Activated CD4-positive, alpha-beta T cell treated with anti-CD3 and anti-CD28 coated beads, Interleukin-2, amount 50 U/mL, for 1 hour (primary cell): ENCODE measurements around the gene TCEAL7.
"Not testable (repeated sequence)": the region's sequence is repeated elsewhere in the genome, so short reads cannot be mapped to it uniquely, and the experiment has no call there.

Experiments
- DNase-seq: peaks from one replicate; pipeline ENCODE4 v3.0.0-alpha.2; 2020

The TCEAL7 gene

GRCh38 chrX:103329991-103330390 lies at the start of gene TCEAL7:
TCEAL7 (plus strand) TSS chrX:103330239; CDS start chrX:103331404, 1,165 bp downstream.
- DNase-seq = no peak

DNA sequence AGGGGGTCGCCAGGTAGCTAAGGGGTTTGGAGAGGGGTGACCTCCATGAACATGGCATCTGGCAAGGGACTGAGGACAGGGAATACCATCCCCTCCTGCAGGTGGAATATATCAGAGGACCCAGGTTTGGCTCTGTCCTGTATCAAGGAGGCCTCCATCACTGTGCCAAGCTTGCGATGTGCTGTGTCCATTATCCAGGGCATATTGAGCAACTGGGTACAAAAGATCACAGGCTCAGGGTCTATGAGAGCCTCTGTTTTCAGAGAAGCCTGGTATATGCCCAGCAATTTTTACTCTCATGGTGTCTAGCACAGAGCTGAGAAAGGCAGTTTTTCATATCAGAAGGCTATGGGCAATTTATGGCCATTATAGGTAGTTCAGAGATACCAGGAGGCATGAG lies 36.9 kb upstream of the TCEAL7 start:
- no peak for DNase-seq

- DNase-seq = no peak
Observed at GRCh38 chrX:103304705-103305104, 25.3 kb upstream of the TCEAL7 start.

- not testable (repeated sequence) for DNase-seq
Observed at GRCh38 chrX:103305666-103306065, 24.4 kb upstream of the TCEAL7 start.

GRCh38 chrX:103309860-103310554 lies 20.0 kb upstream of the TCEAL7 start:
- peak; percentile 0 for DNase-seq

- DNase-seq = peak; percentile 84
Observed at GRCh38 chrX:103310555-103311398, 19.3 kb upstream of the TCEAL7 start, which contains the start of gene BEX2. BEX2 (minus strand) TSS chrX:103310990; CDS start chrX:103309976, 1,014 bp downstream.

DNA sequence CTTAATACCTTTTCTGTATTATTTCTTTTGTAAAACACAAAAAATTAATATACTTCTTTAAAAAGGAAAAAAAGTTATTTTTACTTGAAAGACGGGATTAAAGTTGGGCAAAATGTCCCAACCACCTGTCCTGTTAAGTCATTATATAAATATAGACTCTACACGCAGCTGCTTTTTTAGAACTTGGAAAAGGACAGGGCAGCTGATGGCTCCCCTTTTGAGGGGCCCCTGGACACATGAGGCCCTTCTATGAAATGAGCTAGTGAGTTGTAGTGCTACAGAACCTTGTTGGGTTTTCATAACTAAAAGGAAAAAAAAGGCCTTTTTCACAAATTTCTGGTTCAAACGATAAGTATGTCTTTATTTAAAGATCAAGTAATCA lies 18.6 kb upstream of the TCEAL7 start:
- no peak for DNase-seq

- DNase-seq = no peak
Observed at GRCh38 chrX:103330681-103331288, 746 bp downstream of the TCEAL7 start.

- no peak for DNase-seq
Observed at GRCh38 chrX:103338663-103339062, 8.6 kb downstream of the TCEAL7 start.

DNA sequence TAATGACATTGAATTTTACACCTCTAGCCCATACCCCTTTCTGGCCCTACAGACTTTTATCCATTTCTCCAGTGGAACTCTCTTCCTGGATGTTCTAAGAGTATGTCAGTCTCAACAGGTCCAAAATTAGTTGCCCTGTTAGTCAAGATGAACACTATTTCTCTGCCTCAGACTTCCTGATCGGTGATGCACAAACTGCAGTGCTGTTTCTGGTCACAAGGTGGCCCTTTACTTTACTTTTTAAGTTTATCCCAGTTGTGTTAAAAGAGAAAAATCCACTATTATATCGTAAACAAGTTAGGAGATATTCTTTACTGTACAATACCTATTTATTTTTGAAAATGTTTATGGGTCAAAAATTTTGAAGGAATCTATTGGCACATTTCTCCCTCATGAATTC lies 13.1 kb downstream of the TCEAL7 start:
- peak; percentile 42 for DNase-seq

GRCh38 chrX:103344606-103345005 lies 14.6 kb downstream of the TCEAL7 start:
- DNase-seq = no peak

- DNase-seq = no peak
Observed at GRCh38 chrX:103347682-103348397, 17.8 kb downstream of the TCEAL7 start.

GRCh38 chrX:103356130-103356798 lies 26.2 kb downstream of the TCEAL7 start, which contains the start of gene TCEAL9:
TCEAL9 (plus strand) TSS chrX:103356506; CDS start chrX:103357685, 1,179 bp downstream.
- no peak for DNase-seq

- DNase-seq = no peak
Observed at GRCh38 chrX:103356858-103357257, 26.8 kb downstream of the TCEAL7 start.

GRCh38 chrX:103357871-103358270 lies 27.8 kb downstream of the TCEAL7 start:
- no peak for DNase-seq

GRCh38 chrX:103359605-103360004 lies 29.6 kb downstream of the TCEAL7 start:
- DNase-seq = not testable (repeated sequence)

- no peak for DNase-seq
Observed at GRCh38 chrX:103360092-103360491, 30.1 kb downstream of the TCEAL7 start.

DNA sequence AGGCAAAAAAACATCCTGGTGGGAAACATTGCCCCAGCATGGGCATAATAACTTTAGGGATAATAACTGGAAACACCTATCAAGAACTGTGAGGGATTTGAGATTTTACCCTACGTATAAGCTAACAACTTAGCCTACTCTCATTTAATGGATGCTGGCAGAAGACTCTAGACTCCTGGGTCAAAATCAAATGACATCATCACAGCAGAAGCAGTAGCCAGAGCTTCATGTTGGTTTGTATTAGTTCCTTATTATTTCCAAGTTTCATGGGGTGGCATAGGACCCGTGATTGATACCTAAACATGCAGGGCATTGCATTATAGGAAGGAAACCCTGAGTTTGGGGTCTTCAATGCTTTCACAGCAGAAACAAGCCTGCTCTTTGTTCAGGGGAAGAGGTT lies 30.9 kb downstream of the TCEAL7 start:
- no peak for DNase-seq

DNA sequence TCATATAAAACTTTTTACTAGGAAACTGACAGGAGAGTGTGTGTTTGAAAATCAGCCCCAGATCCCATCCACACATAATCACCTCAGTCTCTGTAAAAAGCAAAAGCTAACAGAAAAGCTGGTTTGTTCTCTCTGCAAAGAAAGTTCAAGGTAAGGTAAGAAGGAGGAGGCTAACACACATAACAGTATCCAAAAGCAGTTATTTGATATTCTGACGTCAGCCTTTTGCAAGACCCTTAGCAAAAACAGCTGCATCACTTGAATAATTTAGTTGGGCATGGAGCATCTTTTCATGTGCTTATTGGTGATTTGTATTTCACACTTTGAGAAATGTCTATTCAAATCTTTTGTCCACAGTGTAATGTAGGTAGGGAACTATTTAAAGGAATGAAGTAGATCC lies 31.8 kb downstream of the TCEAL7 start:
- DNase-seq = no peak

DNA sequence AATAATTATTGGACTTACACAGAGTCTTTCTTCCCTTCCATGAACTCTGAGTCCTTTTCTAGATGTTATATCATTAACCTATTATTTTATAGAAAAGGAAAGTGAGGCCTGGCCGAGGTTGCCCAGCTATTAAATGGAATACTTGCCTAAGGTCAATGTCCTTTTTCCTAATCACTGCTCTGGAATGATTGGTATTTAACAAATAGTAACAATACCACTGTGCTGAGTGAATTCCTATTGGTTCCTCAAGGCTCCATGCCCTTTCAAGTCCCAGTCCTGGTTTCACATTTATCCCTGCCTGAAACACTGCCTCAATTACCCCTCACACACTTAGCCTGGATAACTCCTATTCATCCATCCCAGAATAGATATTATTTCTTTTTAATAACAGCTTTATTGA lies 32.4 kb downstream of the TCEAL7 start:
- no peak for DNase-seq

GRCh38 chrX:103363046-103363445 lies 33.0 kb downstream of the TCEAL7 start:
- DNase-seq = no peak

GRCh38 chrX:103367502-103367901 lies 37.5 kb downstream of the TCEAL7 start:
- no peak for DNase-seq
